ENCODE data around the gene ADAP1.
"Not testable (repeated sequence)": the region's sequence is repeated elsewhere in the genome, so short reads cannot be mapped to it uniquely, and the experiment has no call there.

Gene ADAP1

DNA sequence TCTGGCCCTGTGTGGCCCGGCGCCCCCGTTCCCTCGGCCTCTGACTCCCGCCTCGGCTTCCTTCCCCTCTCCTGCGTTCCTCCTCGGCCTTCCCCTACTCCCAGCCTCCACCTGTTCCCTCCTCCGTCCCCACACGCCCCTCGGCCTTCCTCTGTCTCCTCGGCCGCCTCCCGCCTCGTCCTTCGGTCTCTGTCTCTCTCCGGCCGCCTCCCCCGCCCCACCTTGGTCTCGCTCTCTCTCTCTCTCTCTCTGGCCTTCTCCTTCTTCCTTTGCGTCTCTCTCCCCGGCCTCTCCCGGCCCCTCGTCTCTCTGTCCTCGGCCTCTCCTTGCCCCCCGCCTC lies 77.5 kb downstream of the ADAP1 start:
- Mint-ChIP-seq H3K4me3 (peak overlapping the region; percentile 94), H3K4me1 (ENCODE audit: low read depth) (peaks cover 16% of the 10 kb centered on the region), H3K27ac (peak overlapping the region; percentile 97), H3K27me3 (ENCODE audit: low read depth) (no peaks in the 10 kb centered on the region), H3K36me3 (ENCODE audit: low read depth) (peaks cover 15% of the 10 kb centered on the region), H3K9me3 (no peaks in the 10 kb centered on the region)
- DNase-seq (ENCODE audit: low spot score), result no peak

DNA sequence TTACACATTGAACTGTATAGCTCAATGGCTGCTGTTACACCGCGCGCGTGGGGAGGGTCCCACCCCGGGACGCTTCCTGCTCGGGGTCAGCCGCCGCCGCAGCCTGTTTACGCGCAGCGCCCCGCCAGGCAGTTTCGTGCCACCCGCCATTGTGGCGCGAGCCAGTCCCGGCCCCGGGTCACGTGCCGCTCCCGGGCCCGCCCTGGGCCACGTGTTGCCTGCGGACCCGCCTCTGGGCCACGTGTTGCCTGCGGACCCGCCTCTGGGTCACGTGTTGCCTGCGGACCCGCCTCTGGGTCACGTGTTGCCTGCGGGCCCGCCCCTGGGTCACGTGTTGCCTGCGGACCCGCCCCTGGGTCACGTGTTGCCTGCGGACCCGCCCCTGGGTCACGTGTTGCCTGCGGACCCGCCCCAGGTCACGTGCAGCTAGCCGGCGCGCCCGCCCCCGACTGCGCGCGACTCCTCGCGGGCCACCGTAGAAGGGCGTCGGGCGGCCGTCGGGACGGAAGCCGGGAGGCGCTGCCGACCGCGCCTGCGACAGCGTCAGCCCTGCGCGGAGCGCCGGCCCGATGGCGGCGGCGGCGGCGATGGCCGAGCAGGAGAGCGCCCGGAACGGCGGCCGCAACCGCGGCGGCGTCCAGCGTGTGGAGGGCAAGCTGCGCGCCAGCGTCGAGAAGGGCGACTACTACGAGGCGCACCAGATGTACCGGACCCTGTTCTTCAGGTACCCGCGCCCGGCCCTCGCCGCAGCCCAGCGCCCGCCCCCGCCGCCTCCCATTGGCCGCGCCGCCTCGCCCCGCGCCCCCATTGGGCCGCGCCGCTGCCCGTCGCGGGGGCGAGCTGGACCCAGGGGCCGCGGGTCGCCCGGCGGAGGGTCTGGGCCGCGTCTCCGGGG lies 78.2 kb downstream of the ADAP1 start, which contains the start of gene GET4:
GET4 (plus strand) TSS at position 478 of the 895 bp plus-strand sequence; CDS start at position 570, 92 bp downstream.
- Mint-ChIP-seq H3K27ac (peak within 1 kb of the TSS; percentile 97), H3K27me3 (ENCODE audit: low read depth) (no peaks in the 10 kb centered on the region), H3K4me1 (ENCODE audit: low read depth) (peaks cover 16% of the 10 kb centered on the region), H3K4me3 (peak within 1 kb of the TSS; percentile 94), H3K36me3 (ENCODE audit: low read depth) (peaks cover 19% of the 10 kb centered on the region), H3K9me3 (no peaks in the 10 kb centered on the region)
- peak; percentile 98 for DNase-seq (ENCODE audit: low spot score)

DNA sequence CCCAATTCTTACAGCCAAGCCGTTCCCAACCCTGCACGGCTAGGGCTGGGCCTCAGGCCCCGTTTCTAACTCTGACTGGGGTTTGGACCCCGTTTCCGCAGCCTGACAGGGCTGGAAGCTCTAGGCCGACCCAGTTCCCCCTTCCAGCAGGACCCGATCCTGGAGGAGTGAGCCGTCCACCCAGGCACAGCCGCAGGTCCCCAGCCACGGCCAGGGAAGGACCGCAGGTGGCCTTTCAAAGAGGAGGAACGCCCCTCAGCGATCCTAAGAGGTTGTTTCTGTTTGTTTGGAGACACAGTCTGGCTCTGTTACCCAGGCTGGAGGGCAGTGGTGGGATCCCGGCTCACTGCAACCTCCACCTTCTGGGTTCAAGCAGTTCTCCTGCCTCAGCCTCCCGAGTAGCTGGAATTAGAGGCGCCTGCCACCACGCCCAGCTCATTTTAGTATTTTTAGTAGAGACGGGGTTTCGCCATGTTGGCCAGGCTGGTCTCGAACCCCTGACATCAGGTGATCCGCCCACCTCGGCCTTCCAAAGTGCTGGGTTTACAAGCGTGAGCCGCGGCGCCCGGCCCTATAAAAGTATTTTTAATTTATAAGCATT lies 78.9 kb downstream of the ADAP1 start:
- Mint-ChIP-seq H3K27ac (peak overlapping the region; percentile 20), H3K27me3 (ENCODE audit: low read depth) (no peaks in the 10 kb centered on the region), H3K9me3 (no peaks in the 10 kb centered on the region), H3K4me1 (ENCODE audit: low read depth) (peaks cover 16% of the 10 kb centered on the region), H3K36me3 (ENCODE audit: low read depth) (peaks cover 19% of the 10 kb centered on the region), H3K4me3 (no peak overlapping the region)
- no peak for DNase-seq (ENCODE audit: low spot score)

DNA sequence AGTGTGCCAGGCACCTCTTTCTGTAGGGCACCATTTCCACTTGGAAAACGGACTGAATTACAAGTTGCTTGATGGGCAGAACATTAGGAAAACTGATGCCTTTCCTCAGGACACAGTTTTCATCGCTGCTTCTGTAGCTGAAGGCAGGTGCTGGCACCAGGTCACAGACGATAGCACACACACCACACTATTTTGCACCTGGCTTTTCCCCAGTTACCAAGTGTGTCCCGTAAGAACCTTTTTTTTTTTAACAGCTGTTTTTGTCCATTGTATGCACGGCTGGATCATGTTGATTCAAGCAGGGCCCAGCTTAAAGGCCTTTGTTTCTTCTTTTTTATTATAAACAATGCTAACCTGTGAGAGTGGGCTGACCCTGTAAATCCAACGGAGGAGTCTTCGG lies 79.4 kb downstream of the ADAP1 start:
- Mint-ChIP-seq H3K27me3 (ENCODE audit: low read depth) (no peaks in the 10 kb centered on the region), H3K4me1 (ENCODE audit: low read depth) (peaks cover 16% of the 10 kb centered on the region), H3K4me3 (no peak overlapping the region), H3K36me3 (ENCODE audit: low read depth) (peaks cover 20% of the 10 kb centered on the region), H3K9me3 (no peaks in the 10 kb centered on the region), H3K27ac (peak overlapping the region; percentile 10)
- no peak for DNase-seq (ENCODE audit: low spot score)

DNA sequence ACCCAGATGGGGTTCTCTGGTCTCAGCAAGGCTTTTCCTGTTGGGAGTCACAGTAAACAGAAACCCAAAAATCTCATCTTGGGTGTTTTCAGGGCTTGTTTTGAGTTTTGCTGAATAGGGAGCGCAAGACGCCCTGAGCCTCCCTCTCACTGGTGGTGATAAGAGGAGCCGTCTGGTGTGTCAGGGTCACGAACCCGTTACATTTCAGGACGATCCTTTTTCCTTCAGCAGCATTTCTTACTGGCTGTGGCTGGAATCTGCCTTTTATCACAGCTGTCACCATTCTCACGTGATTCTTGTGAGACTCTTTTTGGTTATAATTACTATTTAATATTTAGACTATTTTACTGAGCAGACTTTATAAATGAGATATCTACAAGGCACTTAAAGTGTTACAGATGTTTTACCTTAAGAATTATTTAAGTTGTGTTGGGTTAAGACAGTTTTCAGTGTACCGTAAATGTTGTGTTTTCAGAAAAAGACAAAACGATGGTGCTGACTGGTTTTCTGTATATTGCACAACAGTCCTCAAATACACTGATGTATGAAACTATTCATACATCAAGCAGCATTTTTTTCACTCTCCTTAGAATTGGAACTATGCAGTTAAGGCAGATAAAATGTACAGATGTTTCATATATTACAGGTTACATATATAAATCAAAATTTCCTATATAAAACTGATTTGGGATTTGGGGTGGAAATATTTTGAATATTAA lies 80.3 kb downstream of the ADAP1 start:
- no peak overlapping the region for H3K4me3 Mint-ChIP-seq
- no peak for DNase-seq (ENCODE audit: low spot score)
- no peaks in the 10 kb centered on the region for H3K27me3 Mint-ChIP-seq (ENCODE audit: low read depth)
- H3K9me3 Mint-ChIP-seq, result no peaks in the 10 kb centered on the region
- H3K4me1 Mint-ChIP-seq (ENCODE audit: low read depth), result peaks cover 16% of the 10 kb centered on the region
- H3K36me3 Mint-ChIP-seq (ENCODE audit: low read depth), result peaks cover 22% of the 10 kb centered on the region
- H3K27ac Mint-ChIP-seq, result peak overlapping the region; percentile 52

DNA sequence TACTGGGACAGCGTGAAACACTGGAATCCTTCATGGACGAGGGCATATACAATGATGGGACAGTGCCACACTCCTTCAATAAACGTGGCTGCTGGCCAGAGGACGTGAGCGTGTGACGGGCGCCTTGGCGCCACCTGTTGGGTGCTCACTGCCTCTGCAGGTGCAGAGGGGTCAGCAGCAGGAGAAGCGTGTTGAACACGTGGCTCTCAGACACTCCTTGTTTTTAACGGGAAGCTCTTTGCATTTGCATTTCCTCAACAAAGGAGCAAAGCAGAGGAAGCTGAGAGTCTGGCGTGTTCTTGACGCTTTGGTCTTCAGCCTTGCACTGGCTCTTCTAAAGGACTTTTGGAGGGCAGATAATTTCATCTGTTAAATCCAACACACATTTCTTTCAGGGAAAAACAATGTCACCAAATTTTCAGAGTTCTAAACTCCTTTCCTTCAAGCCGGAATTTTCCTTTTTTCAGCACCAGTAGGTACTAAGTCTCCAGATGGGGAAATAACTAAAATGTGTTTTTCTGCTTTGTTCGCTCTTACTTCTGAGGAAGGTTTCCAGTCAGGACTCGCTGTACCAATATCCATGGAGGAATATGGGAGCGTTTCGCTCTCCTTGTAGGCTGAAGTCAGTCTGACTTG lies 81.0 kb downstream of the ADAP1 start:
- peak overlapping the region; percentile 24 for H3K4me3 Mint-ChIP-seq
- peaks cover 16% of the 10 kb centered on the region for H3K4me1 Mint-ChIP-seq (ENCODE audit: low read depth)
- no peaks in the 10 kb centered on the region for H3K27me3 Mint-ChIP-seq (ENCODE audit: low read depth)
- H3K9me3 Mint-ChIP-seq, result no peaks in the 10 kb centered on the region
- peak; percentile 74 for DNase-seq (ENCODE audit: low spot score)
- H3K27ac Mint-ChIP-seq, result peak overlapping the region; percentile 52
- peaks cover 21% of the 10 kb centered on the region for H3K36me3 Mint-ChIP-seq (ENCODE audit: low read depth)

DNA sequence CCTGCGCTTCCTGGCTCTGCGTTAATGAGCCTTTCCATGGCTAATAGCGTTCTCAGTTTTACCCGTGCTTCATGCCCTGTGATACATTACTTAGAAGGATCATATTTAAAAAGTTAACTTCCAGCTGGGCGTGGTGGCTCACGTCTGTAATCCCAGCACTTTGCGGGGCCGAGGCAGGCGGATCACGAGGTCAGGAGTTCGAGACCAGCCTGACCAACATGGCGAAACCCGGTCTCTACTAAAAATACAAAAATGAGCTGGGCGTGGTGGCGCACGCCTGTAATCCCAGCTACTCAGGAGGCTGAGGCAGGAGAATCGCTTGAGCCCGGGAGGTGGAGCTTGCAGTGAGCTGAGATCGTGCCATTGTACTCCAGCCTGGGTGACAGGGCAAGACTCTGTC lies 81.8 kb downstream of the ADAP1 start:
- DNase-seq (ENCODE audit: low spot score); H3K4me3 Mint-ChIP-seq; H3K9me3 Mint-ChIP-seq; H3K27ac Mint-ChIP-seq; H3K27me3 Mint-ChIP-seq (ENCODE audit: low read depth): not testable (repeated sequence)
- peaks cover 12% of the 10 kb centered on the region for H3K4me1 Mint-ChIP-seq (ENCODE audit: low read depth)
- H3K36me3 Mint-ChIP-seq (ENCODE audit: low read depth), result peaks cover 21% of the 10 kb centered on the region

DNA sequence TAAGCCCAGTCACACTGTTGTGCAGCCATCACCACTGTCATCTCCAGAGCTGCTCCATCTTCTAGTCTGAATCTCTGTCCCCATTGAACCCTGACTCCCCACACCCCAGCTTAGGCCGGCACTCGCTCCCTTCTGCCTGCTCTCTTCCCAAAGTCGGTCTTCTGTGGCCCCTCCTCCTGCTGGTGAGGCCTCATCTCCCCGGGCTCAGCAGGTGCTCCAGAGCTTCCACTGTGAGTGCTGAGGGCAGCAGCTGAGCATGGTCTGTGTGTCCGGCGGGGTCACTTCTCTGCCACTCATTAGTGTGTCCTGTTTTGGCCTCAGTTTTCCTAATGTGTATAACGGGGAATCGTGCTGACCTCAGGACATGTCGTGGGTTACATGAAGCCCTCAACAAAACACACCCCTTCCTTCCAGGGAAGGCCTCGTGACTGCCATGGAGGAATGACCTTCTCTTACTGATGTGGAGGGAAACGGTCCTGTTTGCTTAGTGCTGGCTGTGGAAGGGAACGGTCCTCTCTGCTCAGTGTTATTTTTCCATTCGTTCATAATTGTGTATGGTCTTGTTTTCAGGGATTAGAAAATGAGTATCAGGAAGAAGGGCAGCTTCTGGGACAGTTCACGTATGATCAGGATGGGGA lies 82.5 kb downstream of the ADAP1 start:
- H3K9me3 Mint-ChIP-seq, result no peaks in the 10 kb centered on the region
- DNase-seq (ENCODE audit: low spot score), result no peak
- no peaks in the 10 kb centered on the region for H3K27me3 Mint-ChIP-seq (ENCODE audit: low read depth)
- H3K27ac Mint-ChIP-seq, result no peak overlapping the region
- H3K36me3 Mint-ChIP-seq (ENCODE audit: low read depth), result peaks cover 25% of the 10 kb centered on the region
- no peak overlapping the region for H3K4me3 Mint-ChIP-seq
- H3K4me1 Mint-ChIP-seq (ENCODE audit: low read depth), result peaks cover 12% of the 10 kb centered on the region

DNA sequence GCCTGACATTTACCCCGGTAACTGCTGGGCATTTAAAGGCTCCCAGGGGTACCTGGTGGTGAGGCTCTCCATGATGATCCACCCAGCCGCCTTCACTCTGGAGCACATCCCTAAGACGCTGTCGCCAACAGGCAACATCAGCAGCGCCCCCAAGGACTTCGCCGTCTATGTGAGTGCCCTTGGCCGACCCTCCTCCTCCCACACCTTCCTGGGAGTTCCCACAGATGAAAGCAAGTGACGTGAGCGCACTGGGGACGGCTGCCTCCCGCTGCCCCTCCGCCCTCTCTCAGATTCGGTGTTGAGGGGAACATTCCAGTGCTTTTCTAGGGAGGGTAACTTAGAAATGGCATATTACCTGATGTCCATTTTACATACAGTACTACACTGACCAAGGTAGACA lies 85.1 kb downstream of the ADAP1 start:
- H3K27ac Mint-ChIP-seq, result no peak overlapping the region
- H3K36me3 Mint-ChIP-seq (ENCODE audit: low read depth), result peaks cover 35% of the 10 kb centered on the region
- no peaks in the 10 kb centered on the region for H3K9me3 Mint-ChIP-seq
- no peak overlapping the region for H3K4me3 Mint-ChIP-seq
- peaks cover 12% of the 10 kb centered on the region for H3K4me1 Mint-ChIP-seq (ENCODE audit: low read depth)
- H3K27me3 Mint-ChIP-seq (ENCODE audit: low read depth), result no peaks in the 10 kb centered on the region
- no peak for DNase-seq (ENCODE audit: low spot score)

DNA sequence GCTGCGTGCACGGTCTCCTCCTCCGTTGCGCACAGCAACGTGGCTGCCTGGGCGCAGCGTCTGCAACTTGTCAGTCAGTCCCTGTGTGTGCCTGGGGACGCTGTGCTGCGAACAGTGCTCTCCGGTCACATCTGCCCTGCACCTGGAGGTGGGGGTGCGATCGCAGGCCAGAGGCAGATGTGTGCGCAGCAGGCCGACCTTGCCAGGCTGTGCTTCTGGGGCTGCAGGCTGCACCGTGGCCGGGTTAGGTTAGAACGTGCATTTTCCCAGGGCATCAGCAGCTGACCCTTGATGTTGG lies 86.3 kb downstream of the ADAP1 start:
- Mint-ChIP-seq H3K4me1 (ENCODE audit: low read depth) (peaks cover 2% of the 10 kb centered on the region), H3K36me3 (ENCODE audit: low read depth) (peaks cover 35% of the 10 kb centered on the region), H3K4me3 (no peak overlapping the region), H3K27ac (no peak overlapping the region), H3K9me3 (no peaks in the 10 kb centered on the region), H3K27me3 (ENCODE audit: low read depth) (no peaks in the 10 kb centered on the region)
- no peak for DNase-seq (ENCODE audit: low spot score)

DNA sequence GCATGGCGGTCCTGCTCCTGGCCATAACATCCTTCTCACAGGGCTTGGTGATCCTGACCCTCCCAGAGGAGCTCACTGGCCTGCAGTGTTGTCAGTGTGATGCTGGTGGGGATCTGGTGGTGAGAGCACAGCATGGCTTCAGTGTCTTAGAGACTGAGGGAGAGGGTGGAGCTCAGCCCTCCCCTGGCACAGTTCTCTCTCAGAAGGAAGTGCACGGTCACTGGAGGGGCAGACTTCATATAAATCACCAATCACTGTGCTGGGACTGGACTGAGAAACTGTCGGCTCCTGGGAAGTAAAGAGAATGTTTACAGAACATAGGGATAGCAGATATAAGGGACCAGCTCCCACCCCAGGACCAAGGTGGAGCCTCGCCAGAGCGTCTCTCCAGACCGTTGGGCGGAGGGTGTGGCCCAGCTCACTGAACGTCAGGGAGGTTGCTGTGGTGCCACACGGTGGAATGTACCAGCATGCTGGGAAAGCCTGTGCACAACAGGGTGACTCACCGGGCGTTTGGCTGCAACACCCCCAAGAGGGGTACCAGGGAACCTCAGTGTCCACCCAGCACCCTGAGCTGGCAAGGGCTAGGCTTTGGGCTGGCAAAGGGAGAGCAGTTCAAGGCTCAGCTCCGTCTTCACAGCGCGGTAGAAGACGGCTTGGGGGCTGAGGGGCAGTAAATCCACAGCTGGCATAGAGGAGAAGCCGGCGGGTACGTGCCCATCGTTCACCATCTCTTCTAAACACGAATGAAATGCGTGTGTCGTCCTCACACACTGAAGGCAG lies 86.9 kb downstream of the ADAP1 start:
- no peak overlapping the region for H3K4me3 Mint-ChIP-seq
- no peaks in the 10 kb centered on the region for H3K4me1 Mint-ChIP-seq (ENCODE audit: low read depth)
- no peak for DNase-seq (ENCODE audit: low spot score)
- peaks cover 34% of the 10 kb centered on the region for H3K36me3 Mint-ChIP-seq (ENCODE audit: low read depth)
- no peaks in the 10 kb centered on the region for H3K9me3 Mint-ChIP-seq
- H3K27ac Mint-ChIP-seq, result no peak overlapping the region
- no peaks in the 10 kb centered on the region for H3K27me3 Mint-ChIP-seq (ENCODE audit: low read depth)

DNA sequence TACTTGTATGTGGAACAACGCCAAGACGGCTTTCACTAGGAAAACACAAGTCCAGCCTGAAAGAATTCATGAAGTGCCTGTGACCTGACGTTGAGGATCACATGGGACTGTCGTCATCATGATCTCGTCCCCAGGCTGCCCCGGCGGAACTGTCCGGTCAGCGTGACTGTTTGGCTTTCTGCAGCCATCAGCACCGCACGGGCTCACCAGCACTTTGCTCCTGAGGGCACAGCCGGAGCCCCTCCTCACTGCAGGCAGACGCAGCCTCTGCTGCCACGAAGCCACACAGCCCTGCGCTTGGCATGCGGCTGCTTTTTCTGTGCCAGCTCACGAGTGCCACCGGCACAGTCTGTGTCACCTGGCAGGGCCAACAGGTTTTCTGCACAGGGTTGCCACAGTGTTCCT lies 87.5 kb downstream of the ADAP1 start:
- no peak for DNase-seq (ENCODE audit: low spot score)
- Mint-ChIP-seq H3K27me3 (ENCODE audit: low read depth) (no peaks in the 10 kb centered on the region), H3K27ac (no peak overlapping the region), H3K36me3 (ENCODE audit: low read depth) (peaks cover 34% of the 10 kb centered on the region), H3K9me3 (no peaks in the 10 kb centered on the region), H3K4me1 (ENCODE audit: low read depth) (no peaks in the 10 kb centered on the region), H3K4me3 (no peak overlapping the region)

DNA sequence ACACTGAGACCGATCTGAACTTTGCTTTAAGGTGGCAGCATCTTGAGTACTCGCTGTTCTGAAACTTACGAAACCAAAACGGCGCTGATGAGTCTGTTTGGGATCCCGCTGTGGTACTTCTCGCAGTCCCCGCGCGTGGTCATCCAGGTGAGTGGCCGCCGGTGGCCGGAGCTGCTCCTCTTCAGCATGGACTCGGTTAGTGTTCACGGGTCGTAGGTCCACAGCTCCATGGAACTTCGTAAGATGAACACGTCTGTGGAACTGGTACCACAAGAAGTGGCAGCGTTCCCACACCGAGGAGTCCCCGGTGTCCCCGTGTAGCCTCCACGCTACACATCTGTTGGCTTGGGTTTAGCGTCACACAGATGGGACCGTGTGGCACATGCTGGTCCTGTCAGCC lies 88.6 kb downstream of the ADAP1 start:
- H3K4me1 Mint-ChIP-seq (ENCODE audit: low read depth), result no peaks in the 10 kb centered on the region
- peaks cover 34% of the 10 kb centered on the region for H3K36me3 Mint-ChIP-seq (ENCODE audit: low read depth)
- no peaks in the 10 kb centered on the region for H3K9me3 Mint-ChIP-seq
- no peak overlapping the region for H3K4me3 Mint-ChIP-seq
- H3K27ac Mint-ChIP-seq, result no peak overlapping the region
- DNase-seq (ENCODE audit: low spot score), result no peak
- no peaks in the 10 kb centered on the region for H3K27me3 Mint-ChIP-seq (ENCODE audit: low read depth)

Data from T-helper 2 cell treated with Interferon-gamma antibody and Interleukin-4, amounts not matched to agents 5 μg/mL and 100 μg/mL, for 36 hours (primary cell).